HepG2 (cell line): Measurements from ENCODE around the gene IFNL1. TPM values are rescaled to one million over a fixed set of nuclear protein-coding genes. Genes with fewer than 3 reads are reported as not detected.
"Not testable (repeated sequence)": the region's sequence is repeated elsewhere in the genome, so short reads cannot be mapped to it uniquely, and the experiment has no call there.

Experiments used
- ATAC-seq: fragments of 200-7000 bp; cut with Tn5 transposase; 3 replicates; pipeline ENCODE4 v1.9.1; 2020; ENCODE audit warnings: mild to moderate bottlenecking, moderate library complexity
- BruUV-seq: library from RNA; stranded (reverse); fragments of 400-500 nt; replicated peaks from 2 replicates; lab custom pipeline; 2021; lab: Mats Ljungman, UMichigan
- CTCF ChIA-PET: fragments of 300-600 bp; formaldehyde crosslinking; extraction: SDS; loops from one replicate; lab custom pipeline; 2021; ENCODE audit warnings: low total read pairs, inconsistent platforms, low intra/inter-chr PET ratio; lab: Yijun Ruan, JAX
- POLR2A ChIA-PET: fragments of 350-600 bp; sonication (Branson Sonifier 250); formaldehyde crosslinking; loops from one replicate; lab custom pipeline; 2020; ENCODE audit warnings: antibody characterized with exemption, inconsistent platforms; lab: Yijun Ruan, JAX
- DNase-seq: peaks from one replicate; pipeline ENCODE4 v3.0.0-alpha.2; 2015; ENCODE audit warnings: low spot score
- FAIRE-seq: peaks from 3 replicates; lab custom pipeline; 2011; peaks lifted over from hg19 to GRCh38; lab: Jason Lieb, UNC
- H2AFZ ChIP-seq: one replicate; pipeline ENCODE4 v1.6.1; 2011; ENCODE audit warnings: low read length, inconsistent platforms
- H3K27ac ChIP-seq: fragments of 300-600 bp; 3 replicates; pipeline ENCODE4 v1.8.0; 2011; ENCODE audit warnings: mixed run types, mild to moderate bottlenecking, mixed read lengths, low read length, inconsistent platforms; ENCODE audit not compliant: insufficient read depth; ENCODE audit errors: extremely low read length
- H3K27me3 ChIP-seq, 2 experiments: fragments of 200-600 bp in 1 of 2; 2 replicates in 1 of 2; 3 replicates in 1 of 2; pipeline versions ENCODE4 v1.6.0 to v1.8.0; 2011; ENCODE audit warnings: low read length in 2 of 2, mild to moderate bottlenecking in 2 of 2, moderate library complexity in 2 of 2, inconsistent platforms in 1 of 2; ENCODE audit not compliant: insufficient read depth in 2 of 2, control insufficient read depth in 1 of 2
- H3K36me3 ChIP-seq, 2 experiments: fragments of 200-600 bp in 1 of 2; replicated peaks in 1 of 2; 2 replicates in 1 of 2; 3 replicates in 1 of 2; pipeline versions ENCODE4 v1.5.1 to v1.8.0; 2011; ENCODE audit warnings: low read length in 2 of 2, inconsistent platforms in 1 of 2; ENCODE audit not compliant: insufficient read depth in 2 of 2, control insufficient read depth in 1 of 2
- H3K4me1 ChIP-seq: 2 replicates; pipeline ENCODE4 v1.5.1; 2012; ENCODE audit warnings: low read length, inconsistent platforms; ENCODE audit not compliant: insufficient read depth
- H3K4me2 ChIP-seq: 2 replicates; pipeline ENCODE4 v1.6.0; 2011; ENCODE audit warnings: low read depth, low read length, inconsistent platforms
- H3K4me3 ChIP-seq, 3 experiments: fragments of 200-600 bp in 1 of 3; sonication (generic), shearing (Covaris generic) in 1 of 3; replicated peaks in 1 of 3; 2 replicates each; pipeline ENCODE4 v1.5.1; 2011 to 2016; ENCODE audit warnings: low read length in 3 of 3, inconsistent platforms in 2 of 3, low read depth in 2 of 3, mild to moderate bottlenecking in 2 of 3, control low read depth in 1 of 3, mixed read lengths in 1 of 3; ENCODE audit not compliant: insufficient read depth in 1 of 3
- H3K79me2 ChIP-seq: one replicate; pipeline ENCODE4 v1.6.1; 2011; ENCODE audit warnings: low read length, inconsistent platforms; ENCODE audit not compliant: insufficient read depth
- H3K9ac ChIP-seq: 2 replicates; pipeline ENCODE4 v1.6.0; 2011; ENCODE audit warnings: mild to moderate bottlenecking, low read depth, low read length, inconsistent platforms; ENCODE audit not compliant: insufficient read depth
- H3K9me3 ChIP-seq: 2 replicates; pipeline ENCODE4 v1.5.1; 2012; ENCODE audit warnings: mild to moderate bottlenecking, low read length
- H4K20me1 ChIP-seq: 2 replicates; pipeline ENCODE4 v1.6.0; 2011; ENCODE audit warnings: inconsistent platforms, mild to moderate bottlenecking, low read length, moderate library complexity; ENCODE audit not compliant: insufficient read depth
- FOXP4 ChIP-seq: sonication (generic); formaldehyde crosslinking; IDR thresholded peaks from 2 replicates; pipeline ENCODE4 v1.4.0; 2020; ENCODE audit warnings: missing genetic modification reagents
- HNF4A ChIP-seq: sonication (generic); formaldehyde crosslinking; IDR thresholded peaks from 2 replicates; pipeline ENCODE4 v1.4.0; 2020; ENCODE audit warnings: missing genetic modification reagents
- HNRNPUL1 ChIP-seq: fragments of 200-400 bp; formaldehyde crosslinking; IDR thresholded peaks from 2 replicates; pipeline ENCODE4 v1.6.1; 2017; ENCODE audit warnings: low read depth, mild to moderate bottlenecking, low read length, moderate library complexity
- NR2F6 ChIP-seq, 2 experiments: IDR thresholded peaks; 2 replicates each; pipeline ENCODE4 v1.6.1; 2016; ENCODE audit warnings: antibody characterized with exemption in 1 of 2, mild to moderate bottlenecking in 1 of 2
- PITX1 ChIP-seq: sonication (generic); formaldehyde crosslinking; IDR thresholded peaks from 2 replicates; pipeline ENCODE4 v1.5.1; 2020; ENCODE audit warnings: mild to moderate bottlenecking, missing genetic modification reagents
- PRDM10 ChIP-seq: sonication (generic); formaldehyde crosslinking; IDR thresholded peaks from 2 replicates; pipeline ENCODE4 v1.4.0; 2020; ENCODE audit warnings: low read depth, missing genetic modification reagents
- RARA ChIP-seq: IDR thresholded peaks from 2 replicates; pipeline ENCODE4 v1.6.1; 2016; ENCODE audit warnings: missing genetic modification reagents, missing compliant biosample characterization
- RXRA ChIP-seq: sonication (generic); formaldehyde crosslinking; IDR thresholded peaks from 2 replicates; pipeline ENCODE4 v1.5.1; 2020; ENCODE audit warnings: missing genetic modification reagents
- RXRB ChIP-seq: IDR thresholded peaks from 2 replicates; pipeline ENCODE4 v1.6.1; 2016; ENCODE audit warnings: borderline replicate concordance, missing genetic modification reagents, missing compliant biosample characterization
- SMYD3 ChIP-seq: sonication (generic); formaldehyde crosslinking; IDR thresholded peaks from 2 replicates; pipeline ENCODE4 v1.8.1; 2023; ENCODE audit warnings: mild to moderate bottlenecking, missing genetic modification reagents
- SPEN ChIP-seq: sonication (generic); formaldehyde crosslinking; IDR thresholded peaks from 2 replicates; pipeline ENCODE4 v1.5.1; 2020; ENCODE audit warnings: low read depth, mild to moderate bottlenecking, missing genetic modification reagents
- ZNF263 ChIP-seq: sonication (generic); formaldehyde crosslinking; IDR thresholded peaks from 2 replicates; pipeline ENCODE4 v1.4.0; 2020; ENCODE audit warnings: missing genetic modification reagents
- ZNF678 ChIP-seq: sonication (generic); formaldehyde crosslinking; IDR thresholded peaks from 2 replicates; pipeline ENCODE4 v1.4.0; 2020; ENCODE audit warnings: mild to moderate bottlenecking, missing genetic modification reagents
- ZNF784 ChIP-seq: sonication (generic); formaldehyde crosslinking; IDR thresholded peaks from 2 replicates; pipeline ENCODE4 v1.5.1; 2020; ENCODE audit warnings: missing genetic modification reagents, mild to moderate bottlenecking, borderline replicate concordance
- ZNF883 ChIP-seq: sonication (generic); formaldehyde crosslinking; IDR thresholded peaks from 2 replicates; pipeline ENCODE4 v1.5.1; 2020; ENCODE audit warnings: mild to moderate bottlenecking, missing genetic modification reagents; ENCODE audit errors: not compliant biosample characterization
- WGBS: methylation state at CpG from one replicate; pipeline ENCODE4 v1.1.6; 2017; ENCODE audit warnings: low lambda C conversion rate; 5-methylcytosine and 5-hydroxymethylcytosine counted together
- in situ Hi-C: cut with HindIII; loops from 2 replicates; pipeline ENCODE4 v1.10.0; 2017; ENCODE audit warnings: low pct_unique_long_range_greater_than_20kb; ENCODE audit not compliant: extremely low pct_ligation_motif_present
- intact Hi-C: fragments of 100-400 bp; cut with micrococcal nuclease; formaldehyde crosslinking; loops from one replicate; pipeline ENCODE4 v1.10.0; 2022; ENCODE audit not compliant: unreplicated experiment
- polyA plus RNA-seq, 8 experiments: library from polyadenylated mRNA; depleted of rRNA in 3 of 8; stranded (reverse) in 7 of 8; unstranded in 1 of 8; fragments of >200 nt; fragmentation: Illumina TruSeq in 4 of 8; extraction: Trizol in 4 of 8; gene quantifications; 2 replicates each; pipeline versions ENCODE4 v1.2.1 to v1.2.3, GENCODE V29; 2011 to 2016; ENCODE audit warnings: low read depth in 4 of 8, missing spikeins in 1 of 8, mixed read lengths in 1 of 8; ENCODE audit not compliant: insufficient read depth in 1 of 8
- total RNA-seq, 5 experiments: library from RNA; depleted of rRNA; stranded (reverse); fragments of >200 nt; fragmentation: Illumina TruSeq; extraction: Trizol; gene quantifications; 2 replicates each; pipeline ENCODE4 v1.2.3, GENCODE V29; 2016; ENCODE audit warnings: low read depth in 1 of 5

IFNL1 gene
- total and polyA plus RNA-seq, 2 of the 13 experiments (the other 11 are each of a cell fraction or from before 2014, with no cell fraction given), result not detected

DNA sequence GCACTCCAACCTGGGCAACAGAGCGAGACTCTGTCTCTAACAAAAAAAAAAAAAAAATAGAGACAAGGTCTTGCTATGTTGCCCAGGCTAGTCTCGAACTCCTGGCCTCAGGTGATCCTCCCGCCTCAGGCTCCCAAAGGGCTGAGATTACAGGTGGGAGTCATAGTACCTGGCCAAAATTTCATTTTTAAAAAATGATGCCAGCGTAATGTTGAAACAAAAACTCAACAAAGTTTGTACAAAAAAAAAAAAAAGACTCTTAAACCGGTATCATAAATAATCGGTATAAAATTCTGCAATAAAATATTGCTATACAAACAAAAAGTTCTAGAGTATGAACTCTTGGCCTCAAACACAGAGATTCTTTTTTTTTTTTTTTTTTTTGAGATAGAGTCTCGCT lies 36.1 kb downstream of the IFNL1 start (continued):
- no peak for TF ChIP-seq ZNF678 (CRISPR knock-in tag)
- no peak for TF ChIP-seq SMYD3
- TF ChIP-seq ZNF784 (CRISPR knock-in tag), result no peak
- no peak for TF ChIP-seq SPEN (CRISPR knock-in tag)
- no peak for TF ChIP-seq FOXP4 (CRISPR knock-in tag)
- TF ChIP-seq ZNF883 (CRISPR knock-in tag), result no peak
- TF ChIP-seq HNF4A, result no peak
- TF ChIP-seq HNRNPUL1, result no peak

DNA sequence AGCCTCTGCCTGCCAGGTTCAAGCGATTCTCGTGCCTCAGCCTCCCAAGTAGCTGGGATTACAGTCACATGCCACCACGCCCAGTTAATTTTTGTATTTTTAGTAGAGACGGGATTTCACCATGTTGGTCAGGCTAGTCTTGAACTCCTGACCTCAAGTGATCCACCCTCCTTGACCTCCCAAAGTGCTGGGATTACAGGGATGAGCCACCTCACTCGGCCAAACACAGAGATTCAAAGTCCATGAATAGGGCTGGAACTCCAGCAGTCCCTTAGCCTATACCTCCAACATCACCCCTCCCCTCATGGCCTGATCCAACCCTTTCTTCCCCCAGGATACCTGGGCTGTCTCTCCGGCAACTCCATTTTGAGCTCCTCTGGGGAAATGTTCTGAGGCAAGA lies 36.5 kb downstream of the IFNL1 start:
- H3K4me3 ChIP-seq; H2AFZ ChIP-seq; in situ Hi-C loops; H4K20me1 ChIP-seq; H3K27me3 ChIP-seq; FAIRE-seq; intact Hi-C loops; H3K27ac ChIP-seq; H3K9me3 ChIP-seq; H3K9ac ChIP-seq; CTCF ChIA-PET; H3K79me2 ChIP-seq; POLR2A ChIA-PET; BruUV-seq; H3K36me3 ChIP-seq; TF ChIP-seq NR2F6 (IDR thresholded peaks at IDR 0.05): not testable (repeated sequence)
- peaks cover 50% of the 10 kb centered on the region for H3K4me1 ChIP-seq
- peak; percentile 21 for DNase-seq
- WGBS, result 3% methylated on average over 6 of the region's 6 CpGs
- 0 out of 2 replicates have a peak, but pooled peaks have one; percentile 15 for TF ChIP-seq RXRA
- peak; percentile 52 for TF ChIP-seq RARA (CRISPR knock-in tag)
- peak; percentile 54 for TF ChIP-seq ZNF263 (CRISPR knock-in tag)
- 0 out of 2 replicates have a peak, but pooled peaks have one; percentile 8 for TF ChIP-seq NR2F6 (CRISPR knock-in tag; IDR thresholded peaks at IDR 0.05)
- TF ChIP-seq HNF4A, result peak; percentile 43; the same call in 1 of the 2 replicates
- 0 out of 2 replicates have a peak, but pooled peaks have one; percentile 25 for TF ChIP-seq PITX1
- TF ChIP-seq RXRB, result 0 out of 2 replicates have a peak, but pooled peaks have one; percentile 9
- TF ChIP-seq PRDM10, result peak; percentile 25; the same call in 1 of the 2 replicates
- ATAC-seq, result peak; percentile 31; the same call in 1 of the 3 replicates
- H3K4me2 ChIP-seq, result peak overlapping the region; percentile 3; the same call in 1 of the 2 replicates
